Esophagus squamous epithelium (tissue), 5 donors: Measurements from ENCODE around the gene MAN1C1. TPM values are rescaled to one million over a fixed set of nuclear protein-coding genes. Genes with fewer than 3 reads are reported as not detected.

Source experiments
- DNase-seq: peaks from one replicate; lab custom pipeline; 2025; lab: John Stamatoyannopoulos, UW
- H3K27ac ChIP-seq, 4 donors: fragments of 200-600 bp; sonication (generic); one replicate each; pipeline ENCODE4 v1.5.1; 2016 to 2019; ENCODE audit warnings: mild to moderate bottlenecking in 1 of 4
- H3K27me3 ChIP-seq, 4 donors: fragments of 200-600 bp; sonication (generic); 1 replicate in 3 of 4; 2 replicates in 1 of 4; pipeline versions ENCODE4 v1.5.1 to v1.6.0; 2017 to 2021; ENCODE audit warnings: antibody characterized with exemption in 1 of 4
- H3K36me3 ChIP-seq, 3 donors: fragments of 200-600 bp; sonication (generic); one replicate each; pipeline ENCODE4 v1.5.1; 2016 to 2019
- H3K4me1 ChIP-seq, 3 donors: fragments of 200-600 bp; sonication (generic); one replicate each; pipeline ENCODE4 v1.5.1; 2017 to 2019
- H3K4me3 ChIP-seq, 4 donors: fragments of 200-600 bp; sonication (generic); 1 replicate in 3 of 4; 2 replicates in 1 of 4; pipeline ENCODE4 v1.5.1; 2016 to 2019; ENCODE audit warnings: mild to moderate bottlenecking in 2 of 4, moderate library complexity in 1 of 4
- H3K9me3 ChIP-seq, 3 donors: fragments of 200-600 bp; sonication (generic); one replicate each; pipeline ENCODE4 v1.5.1; 2016 to 2019
- POLR2A ChIP-seq, 4 donors: fragments of 450-650 bp; IDR thresholded peaks; one replicate each; pipeline ENCODE4 v1.6.1; 2017; ENCODE audit warnings: antibody characterized with exemption in 4 of 4, mild to moderate bottlenecking in 4 of 4, moderate library complexity in 3 of 4
- WGBS, 2 donors: methylation state at CpG; one replicate each; pipeline ENCODE4 v1.1.5; 2018; 5-methylcytosine and 5-hydroxymethylcytosine counted together
- intact Hi-C: fragments of 100-400 bp; cut with DNase I; formaldehyde crosslinking; loops from one replicate; pipeline ENCODE4 v1.15.0; 2022
- total RNA-seq, 4 donors: library from RNA; depleted of rRNA; stranded (reverse); fragments of >200 nt; gene quantifications; one replicate each; pipeline ENCODE4 v1.1.0, GENCODE V29; 2016
- TF ChIP-seq, protein P1 (sequence below), 6 experiments: fragments of 450-650 bp in 4 of 6; fragments of 200-600 bp in 2 of 6; sonication (generic) in 2 of 6; IDR thresholded peaks; one replicate each; pipeline ENCODE4 v1.5.1; 2016 to 2019; ENCODE audit warnings: antibody characterized with exemption in 6 of 6, mild to moderate bottlenecking in 4 of 6, moderate library complexity in 4 of 6
- donor health status: DM: yes; HTN: yes; CAD: no.

Gene MAN1C1
- total RNA-seq, 4 donors from 2014 or later = 0.91 to 7.4 (median 3.8) TPM

DNA sequence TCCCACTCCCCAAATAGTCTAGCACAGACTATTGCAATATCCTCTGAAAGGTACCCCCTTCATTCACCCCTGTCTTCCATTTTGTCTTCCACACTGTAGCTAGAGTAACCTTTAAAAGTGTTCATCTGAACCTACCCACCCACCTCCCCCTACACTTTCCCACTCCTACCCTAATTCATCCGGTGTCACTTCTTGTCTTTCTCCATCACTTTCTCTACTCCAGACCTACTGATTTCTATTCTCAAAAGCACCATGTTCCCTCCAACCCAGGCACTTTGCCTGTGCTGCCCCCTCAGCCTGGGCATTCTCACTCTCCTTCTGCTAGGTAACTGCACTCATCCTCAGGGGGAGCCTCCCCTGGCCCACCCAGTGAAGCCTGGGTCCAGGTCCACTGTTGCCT is 4.7 kb upstream of the MAN1C1 start:
- H3K4me1 ChIP-seq = peaks cover 9 to 48% (median 18%) of the 10 kb centered on the region in 3 donors
- intact Hi-C loops = no loop called here
- no peak overlapping the region for H3K4me3 ChIP-seq
- WGBS, 2 donors = 100% methylated on average over 1 of the region's 1 CpG
- no peaks in the 10 kb centered on the region for H3K27me3 ChIP-seq
- TF ChIP-seq, protein P1, sequence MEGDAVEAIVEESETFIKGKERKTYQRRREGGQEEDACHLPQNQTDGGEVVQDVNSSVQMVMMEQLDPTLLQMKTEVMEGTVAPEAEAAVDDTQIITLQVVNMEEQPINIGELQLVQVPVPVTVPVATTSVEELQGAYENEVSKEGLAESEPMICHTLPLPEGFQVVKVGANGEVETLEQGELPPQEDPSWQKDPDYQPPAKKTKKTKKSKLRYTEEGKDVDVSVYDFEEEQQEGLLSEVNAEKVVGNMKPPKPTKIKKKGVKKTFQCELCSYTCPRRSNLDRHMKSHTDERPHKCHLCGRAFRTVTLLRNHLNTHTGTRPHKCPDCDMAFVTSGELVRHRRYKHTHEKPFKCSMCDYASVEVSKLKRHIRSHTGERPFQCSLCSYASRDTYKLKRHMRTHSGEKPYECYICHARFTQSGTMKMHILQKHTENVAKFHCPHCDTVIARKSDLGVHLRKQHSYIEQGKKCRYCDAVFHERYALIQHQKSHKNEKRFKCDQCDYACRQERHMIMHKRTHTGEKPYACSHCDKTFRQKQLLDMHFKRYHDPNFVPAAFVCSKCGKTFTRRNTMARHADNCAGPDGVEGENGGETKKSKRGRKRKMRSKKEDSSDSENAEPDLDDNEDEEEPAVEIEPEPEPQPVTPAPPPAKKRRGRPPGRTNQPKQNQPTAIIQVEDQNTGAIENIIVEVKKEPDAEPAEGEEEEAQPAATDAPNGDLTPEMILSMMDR (IDR thresholded peaks at IDR 0.05) = no peak
- no peak for TF ChIP-seq POLR2A (IDR thresholded peaks at IDR 0.05)
- H3K36me3 ChIP-seq = no peaks in the 10 kb centered on the region
- no peak overlapping the region for H3K27ac ChIP-seq
- no peaks in the 10 kb centered on the region for H3K9me3 ChIP-seq
- no peak for DNase-seq

DNA sequence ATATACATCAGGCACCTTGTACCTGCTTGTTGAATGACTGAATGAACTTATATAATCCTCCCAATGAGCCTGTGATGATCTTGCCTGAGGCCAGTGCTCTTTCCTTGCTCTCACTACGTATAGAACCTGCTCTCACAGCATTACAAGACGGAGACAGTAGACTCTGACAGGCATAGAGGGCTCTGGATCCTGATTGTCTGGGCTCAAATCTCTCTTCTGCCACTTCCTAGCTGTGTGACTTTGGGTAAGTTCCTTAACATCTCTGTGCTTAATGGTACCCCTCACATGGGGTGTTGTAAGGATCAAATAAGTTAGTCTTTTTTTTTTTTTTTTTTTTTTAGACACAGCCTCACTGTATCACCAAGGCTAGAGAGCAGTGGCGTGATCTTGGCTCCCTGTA is 4.2 kb upstream of the MAN1C1 start:
- no peak for DNase-seq
- no peaks in the 10 kb centered on the region for H3K9me3 ChIP-seq
- peaks cover 0 to under 1% (median 0%) of the 10 kb centered on the region in 4 donors for H3K27me3 ChIP-seq
- intact Hi-C loops = no loop called here
- no peak for TF ChIP-seq POLR2A (IDR thresholded peaks at IDR 0.05)
- TF ChIP-seq, protein P1 (IDR thresholded peaks at IDR 0.05) = no peak
- H3K4me1 ChIP-seq = peaks cover 9 to 51% (median 18%) of the 10 kb centered on the region in 3 donors
- H3K36me3 ChIP-seq = no peaks in the 10 kb centered on the region
- 78 to 83% methylated on average over 3 of the region's 3 CpGs for WGBS, 2 donors
- H3K27ac ChIP-seq = no peak overlapping the region
- no peak overlapping the region for H3K4me3 ChIP-seq

DNA sequence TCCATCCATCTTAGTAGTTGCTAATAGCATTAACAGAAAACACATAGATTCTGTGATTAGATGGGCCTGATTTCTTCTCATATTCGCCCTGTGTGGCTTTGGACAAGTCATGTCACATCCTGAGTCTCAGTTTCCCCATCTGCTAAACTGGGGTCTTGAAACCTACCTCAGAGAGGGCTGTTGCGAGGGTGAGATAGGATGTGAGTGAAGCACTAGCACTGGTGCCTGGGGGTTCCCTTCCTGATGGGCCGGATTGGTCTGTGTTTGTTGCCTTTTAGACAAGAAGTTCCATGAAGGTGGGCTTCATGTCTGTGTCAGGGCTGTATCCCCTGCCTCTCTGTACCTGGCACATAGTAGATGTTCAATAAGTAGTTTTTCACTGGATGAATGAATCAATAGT is 3.5 kb upstream of the MAN1C1 start:
- TF ChIP-seq, protein P1 (IDR thresholded peaks at IDR 0.05) = no peak
- TF ChIP-seq POLR2A (IDR thresholded peaks at IDR 0.05) = no peak
- H3K27me3 ChIP-seq = peaks cover 0 to 7% (median 0%) of the 10 kb centered on the region in 4 donors
- H3K27ac ChIP-seq = no peak overlapping the region
- peaks cover 9 to 58% (median 21%) of the 10 kb centered on the region in 3 donors for H3K4me1 ChIP-seq
- no peak overlapping the region for H3K4me3 ChIP-seq
- no peaks in the 10 kb centered on the region for H3K9me3 ChIP-seq
- intact Hi-C loops = no loop called here
- no peaks in the 10 kb centered on the region for H3K36me3 ChIP-seq
- no peak for DNase-seq
- WGBS, 2 donors = 83 to 92% methylated on average over 3 of the region's 3 CpGs

DNA sequence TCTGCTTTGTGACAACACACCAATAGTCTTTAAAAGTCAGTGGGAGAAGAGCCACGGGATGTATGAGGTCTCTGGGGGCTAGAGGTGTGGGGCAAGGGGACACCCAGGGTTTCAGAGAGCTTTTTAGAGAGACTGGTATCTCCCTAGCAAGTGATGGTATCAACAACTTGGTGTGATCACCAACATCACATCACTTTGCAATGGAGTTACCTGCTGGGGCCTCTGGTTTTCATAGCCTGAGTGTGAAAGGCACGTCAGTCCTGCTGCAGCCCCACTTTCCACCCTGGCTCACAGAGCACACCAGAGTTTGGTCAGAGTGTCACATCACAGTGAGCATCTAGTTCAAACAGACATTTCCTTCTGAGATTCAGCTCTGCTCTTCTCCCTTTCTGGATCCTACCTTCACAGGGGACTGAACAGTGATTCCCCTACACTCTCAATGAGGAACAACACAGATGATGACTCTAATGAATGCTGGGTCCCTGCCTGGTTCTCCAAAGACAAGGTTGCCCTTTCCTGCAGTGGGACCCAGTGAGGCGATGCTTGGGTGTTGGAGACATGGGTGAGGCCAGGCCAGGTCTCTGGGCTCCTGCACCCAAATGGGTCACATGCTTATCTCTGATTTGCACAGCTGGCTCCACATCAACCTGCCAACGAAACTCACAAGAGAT is 2.0 kb upstream of the MAN1C1 start:
- peaks cover 24 to 62% (median 36%) of the 10 kb centered on the region in 3 donors for H3K4me1 ChIP-seq
- no peak overlapping the region for H3K27ac ChIP-seq
- 50 to 69% methylated on average over 3 to 4 of the region's 4 CpGs for WGBS, 2 donors
- TF ChIP-seq, protein P1 (IDR thresholded peaks at IDR 0.05) = no peak
- TF ChIP-seq POLR2A (IDR thresholded peaks at IDR 0.05) = no peak
- no peaks in the 10 kb centered on the region for H3K36me3 ChIP-seq
- no peak overlapping the region for H3K4me3 ChIP-seq
- no peaks in the 10 kb centered on the region for H3K9me3 ChIP-seq
- intact Hi-C loops = loop anchor here (5.0 kb wide), 1 partner anchor 133 kb away; no protein-coding TSS in a partner anchor
- H3K27me3 ChIP-seq = peaks cover 0 to 13% (median 0%) of the 10 kb centered on the region in 4 donors
- no peak for DNase-seq

DNA sequence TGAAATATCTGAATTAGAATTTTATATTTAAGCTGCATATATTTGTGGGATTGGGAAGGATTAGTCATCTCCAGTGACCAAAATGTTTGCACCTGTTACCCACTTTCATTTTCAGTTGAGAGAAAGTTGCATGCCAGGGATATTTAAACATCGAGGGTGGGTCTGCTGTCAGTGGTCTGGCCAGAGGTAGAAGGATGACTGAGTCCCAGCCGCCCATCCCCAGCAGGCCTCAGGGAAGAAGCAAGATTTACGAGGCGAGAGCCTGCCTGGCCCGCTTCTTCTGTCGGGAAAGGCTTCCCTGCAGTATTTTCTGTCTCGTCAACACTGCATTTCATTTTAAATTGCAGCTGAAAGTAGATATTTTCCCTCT is 1.4 kb upstream of the MAN1C1 start:
- Histone ChIP-seq H3K4me1 (peaks cover 25 to 62% (median 41%) of the 10 kb centered on the region in 3 donors), H3K27me3 (peaks cover 0 to 18% (median 0%) of the 10 kb centered on the region in 4 donors), H3K4me3 (no peak overlapping the region), H3K9me3 (no peaks in the 10 kb centered on the region), H3K27ac (peak overlapping the region in 2 of 4 donors; percentile 87 to 92), H3K36me3 (no peaks in the 10 kb centered on the region)
- intact Hi-C loops = loop anchor here (5.0 kb wide), 1 partner anchor 132 kb away; no protein-coding TSS in a partner anchor
- 50 to 63% methylated on average over 7 of the region's 7 CpGs for WGBS, 2 donors
- TF ChIP-seq, protein P1 (IDR thresholded peaks at IDR 0.05) = no peak
- no peak for TF ChIP-seq POLR2A (IDR thresholded peaks at IDR 0.05)
- no peak for DNase-seq
